Osteoblast (primary cell): ENCODE results near the gene TOMM7. TPM values are rescaled to one million over a fixed set of nuclear protein-coding genes. Genes with fewer than 3 reads are reported as not detected.
A peak's percentile ranks its signal among the peaks of the same experiment; 100 is the strongest.

Source experiments
- DNase-seq: peaks from one replicate; pipeline ENCODE4 v3.0.0; 2011; ENCODE audit warnings: low spot score, mixed read lengths; ENCODE audit not compliant: insufficient read length; ENCODE audit errors: missing footprints
- H2AFZ ChIP-seq: 2 replicates; pipeline ENCODE4 v1.6.0; 2011; ENCODE audit warnings: mild to moderate bottlenecking, low read length
- H3K27ac ChIP-seq: 2 replicates; pipeline ENCODE4 v1.5.1; 2011; ENCODE audit warnings: mild to moderate bottlenecking, low read depth, low read length, moderate library complexity
- H3K27me3 ChIP-seq: 2 replicates; pipeline ENCODE4 v1.6.0; 2012; ENCODE audit warnings: mild to moderate bottlenecking, control low read depth, inconsistent platforms, low read length, moderate library complexity; ENCODE audit not compliant: insufficient read depth
- H3K36me3 ChIP-seq: 2 replicates; pipeline ENCODE4 v1.5.1; 2011; ENCODE audit warnings: mild to moderate bottlenecking, low read length, control low read depth, moderate library complexity; ENCODE audit not compliant: insufficient read depth
- H3K4me1 ChIP-seq: 2 replicates; pipeline ENCODE4 v1.5.1; 2011; ENCODE audit warnings: mild to moderate bottlenecking, low read length, control low read depth, moderate library complexity; ENCODE audit not compliant: insufficient read depth
- H3K4me2 ChIP-seq: 2 replicates; pipeline ENCODE4 v1.6.0; 2011; ENCODE audit warnings: mild to moderate bottlenecking, low read length; ENCODE audit not compliant: insufficient read depth
- H3K4me3 ChIP-seq: fragments of 200-600 bp; sonication (generic); 3 replicates; pipeline ENCODE4 v1.5.1; 2012; ENCODE audit warnings: mild to moderate bottlenecking, low read length, inconsistent platforms; ENCODE audit not compliant: insufficient read depth
- H3K79me2 ChIP-seq: 2 replicates; pipeline ENCODE4 v1.6.0; 2012; ENCODE audit warnings: mild to moderate bottlenecking, low read length, control low read depth, inconsistent platforms; ENCODE audit not compliant: insufficient read depth
- H3K9me3 ChIP-seq: 2 replicates; pipeline ENCODE4 v1.5.1; 2011; ENCODE audit warnings: low read depth, low read length, control low read depth
- H4K20me1 ChIP-seq: 2 replicates; pipeline ENCODE4 v1.6.0; 2012; ENCODE audit warnings: mild to moderate bottlenecking, low read length, control low read depth; ENCODE audit not compliant: insufficient read depth
- total RNA-seq: library from RNA; depleted of rRNA; stranded (reverse); fragments of >200 nt; gene quantifications from 2 replicates; pipeline ENCODE4 v1.2.3, GENCODE V29; 2012
- TF ChIP-seq, protein P1 (sequence below): IDR thresholded peaks from 2 replicates; pipeline ENCODE4 v1.5.1; 2011; ENCODE audit warnings: mild to moderate bottlenecking, low read depth, low read length, moderate library complexity; ENCODE audit errors: extremely low read depth

The TOMM7 gene
- total RNA-seq, 1 donor = 144 TPM

DNA sequence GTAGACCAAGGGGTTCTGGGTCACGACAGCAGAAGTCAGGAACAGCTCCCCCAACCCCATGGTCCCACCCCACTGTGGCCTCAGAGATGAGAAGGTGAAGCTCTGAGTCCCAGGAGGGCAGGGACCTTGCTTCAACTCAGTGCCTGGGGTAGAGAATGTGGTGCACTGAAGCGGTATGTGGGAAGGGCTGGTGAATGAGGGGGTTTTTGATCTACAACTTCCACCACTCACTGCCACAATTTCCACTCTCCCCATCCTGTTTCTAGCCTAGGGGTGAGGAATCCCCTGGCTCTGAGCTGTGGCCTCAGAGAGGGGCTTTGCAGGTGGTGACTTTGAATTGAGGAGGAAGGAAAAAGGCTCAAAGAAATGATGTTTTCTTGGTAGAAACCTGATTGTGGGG lies 44.9 kb upstream of the TOMM7 start:
- no peaks in the 10 kb centered on the region for H3K27me3 ChIP-seq
- no peaks in the 10 kb centered on the region for H3K79me2 ChIP-seq
- no peak overlapping the region for H3K4me3 ChIP-seq
- peaks cover 35% of the 10 kb centered on the region for H3K4me1 ChIP-seq
- peaks cover 9% of the 10 kb centered on the region for H3K36me3 ChIP-seq
- H2AFZ ChIP-seq = no peak overlapping the region
- no peak for DNase-seq
- no peak overlapping the region for H3K4me2 ChIP-seq
- peak overlapping the region; percentile 43 for H3K27ac ChIP-seq
- no peaks in the 10 kb centered on the region for H4K20me1 ChIP-seq
- no peaks in the 10 kb centered on the region for H3K9me3 ChIP-seq
- TF ChIP-seq, protein P1, sequence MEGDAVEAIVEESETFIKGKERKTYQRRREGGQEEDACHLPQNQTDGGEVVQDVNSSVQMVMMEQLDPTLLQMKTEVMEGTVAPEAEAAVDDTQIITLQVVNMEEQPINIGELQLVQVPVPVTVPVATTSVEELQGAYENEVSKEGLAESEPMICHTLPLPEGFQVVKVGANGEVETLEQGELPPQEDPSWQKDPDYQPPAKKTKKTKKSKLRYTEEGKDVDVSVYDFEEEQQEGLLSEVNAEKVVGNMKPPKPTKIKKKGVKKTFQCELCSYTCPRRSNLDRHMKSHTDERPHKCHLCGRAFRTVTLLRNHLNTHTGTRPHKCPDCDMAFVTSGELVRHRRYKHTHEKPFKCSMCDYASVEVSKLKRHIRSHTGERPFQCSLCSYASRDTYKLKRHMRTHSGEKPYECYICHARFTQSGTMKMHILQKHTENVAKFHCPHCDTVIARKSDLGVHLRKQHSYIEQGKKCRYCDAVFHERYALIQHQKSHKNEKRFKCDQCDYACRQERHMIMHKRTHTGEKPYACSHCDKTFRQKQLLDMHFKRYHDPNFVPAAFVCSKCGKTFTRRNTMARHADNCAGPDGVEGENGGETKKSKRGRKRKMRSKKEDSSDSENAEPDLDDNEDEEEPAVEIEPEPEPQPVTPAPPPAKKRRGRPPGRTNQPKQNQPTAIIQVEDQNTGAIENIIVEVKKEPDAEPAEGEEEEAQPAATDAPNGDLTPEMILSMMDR = no peak

GRCh38 chr7:22867003-22867402 lies 44.4 kb upstream of the TOMM7 start:
- Histone ChIP-seq H3K4me2 (no peak overlapping the region), H3K27me3 (no peaks in the 10 kb centered on the region), H3K27ac (peak overlapping the region; percentile 46), H3K36me3 (peaks cover 9% of the 10 kb centered on the region), H3K4me1 (peaks cover 35% of the 10 kb centered on the region), H4K20me1 (no peaks in the 10 kb centered on the region), H3K4me3 (no peak overlapping the region), H3K9me3 (no peaks in the 10 kb centered on the region), H3K79me2 (no peaks in the 10 kb centered on the region), H2AFZ (no peak overlapping the region)
- TF ChIP-seq, protein P1 = no peak
- DNase-seq = no peak

- H3K4me1 ChIP-seq = peaks cover 37% of the 10 kb centered on the region
- TF ChIP-seq, protein P1 = no peak
- peak overlapping the region; percentile 83 for H3K27ac ChIP-seq
- H3K4me3 ChIP-seq = no peak overlapping the region
- H3K4me2 ChIP-seq = no peak overlapping the region
- H2AFZ ChIP-seq = no peak overlapping the region
- peaks cover 20% of the 10 kb centered on the region for H3K36me3 ChIP-seq
- H3K79me2 ChIP-seq = no peaks in the 10 kb centered on the region
- DNase-seq = no peak
- H3K27me3 ChIP-seq = no peaks in the 10 kb centered on the region
- H4K20me1 ChIP-seq = no peaks in the 10 kb centered on the region
- H3K9me3 ChIP-seq = no peaks in the 10 kb centered on the region
These were observed 42.9 kb upstream of the TOMM7 start for GRCh38 chr7:22865602-22865960.

GRCh38 chr7:22864855-22865601 lies 42.4 kb upstream of the TOMM7 start:
- Histone ChIP-seq H3K27me3 (no peaks in the 10 kb centered on the region), H3K9me3 (no peaks in the 10 kb centered on the region), H3K4me3 (no peak overlapping the region), H3K27ac (peak overlapping the region; percentile 83), H3K36me3 (peaks cover 22% of the 10 kb centered on the region), H2AFZ (no peak overlapping the region), H3K79me2 (no peaks in the 10 kb centered on the region), H3K4me2 (no peak overlapping the region), H3K4me1 (peaks cover 43% of the 10 kb centered on the region), H4K20me1 (no peaks in the 10 kb centered on the region)
- TF ChIP-seq, protein P1 = no peak
- DNase-seq = no peak
